K562 (cell line): ENCODE measurements around the gene ALOXE3. TPM values are rescaled to one million over a fixed set of nuclear protein-coding genes. Genes with fewer than 3 reads are reported as not detected.

Experiments used
- CBX1 ChIP-seq: sonication (generic); IDR thresholded peaks from 2 replicates; pipeline ENCODE4 v1.6.1; 2016; ENCODE audit warnings: antibody characterized with exemption, low read depth, mild to moderate bottlenecking
- CXXC5 ChIP-seq: fragments of 250-450 bp; sonication (Bioruptor Pico); IDR thresholded peaks from 2 replicates; pipeline ENCODE4 v1.8.0; 2022; ENCODE audit warnings: inconsistent platforms, mild to moderate bottlenecking, moderate library complexity
- ELK3 ChIP-seq: fragments of 450-650 bp; formaldehyde crosslinking; IDR thresholded peaks from 2 replicates; pipeline ENCODE4 v1.4.0; 2020; ENCODE audit warnings: mild to moderate bottlenecking
- EWSR1 ChIP-seq: fragments of 450-650 bp; IDR thresholded peaks from 2 replicates; pipeline ENCODE4 v1.6.1; 2018; ENCODE audit warnings: borderline replicate concordance, mild to moderate bottlenecking, low read depth, moderate library complexity; ENCODE audit not compliant: partially characterized antibody
- KAT7 ChIP-seq: sonication (generic); formaldehyde crosslinking; IDR thresholded peaks from 2 replicates; pipeline ENCODE4 v1.8.0; 2022; ENCODE audit warnings: missing genetic modification reagents, mild to moderate bottlenecking, borderline replicate concordance
- MCM2 ChIP-seq: fragments of 450-650 bp; IDR thresholded peaks from 2 replicates; pipeline ENCODE4 v1.6.1; 2017; ENCODE audit warnings: low read depth, mild to moderate bottlenecking
- MIER1 ChIP-seq: fragments of 450-650 bp; IDR thresholded peaks from 2 replicates; pipeline ENCODE4 v1.6.1; 2016; ENCODE audit warnings: antibody characterized with exemption, mild to moderate bottlenecking, low read depth
- MNT ChIP-seq, 2 experiments: fragments of 450-650 bp; conservative IDR thresholded peaks; 2 replicates each; pipeline ENCODE4 v1.6.1; 2017; ENCODE audit warnings: mild to moderate bottlenecking in 2 of 2, moderate library complexity in 2 of 2
- NKRF ChIP-seq: fragments of 450-650 bp; IDR thresholded peaks from 2 replicates; pipeline ENCODE4 v1.6.1; 2016; ENCODE audit warnings: borderline replicate concordance
- NR2C1 ChIP-seq, 2 experiments: fragments of 450-650 bp; IDR thresholded peaks; 2 replicates each; pipeline ENCODE4 v1.6.1; 2017; ENCODE audit warnings: mild to moderate bottlenecking in 2 of 2, antibody characterized with exemption in 1 of 2, inconsistent platforms in 1 of 2, missing compliant biosample characterization in 1 of 2, missing genetic modification characterization in 1 of 2
- NR2F6 ChIP-seq: fragments of 450-650 bp; formaldehyde crosslinking; IDR thresholded peaks from 2 replicates; pipeline ENCODE4 v1.4.0; 2020; ENCODE audit warnings: mild to moderate bottlenecking
- RERE ChIP-seq: sonication (generic); formaldehyde crosslinking; IDR thresholded peaks from 2 replicates; pipeline ENCODE4 v1.8.0; 2023; ENCODE audit warnings: missing genetic modification reagents, mild to moderate bottlenecking, borderline replicate concordance
- ZFP1 ChIP-seq: fragments of 450-650 bp; formaldehyde crosslinking; IDR thresholded peaks from 2 replicates; pipeline ENCODE4 v1.4.0; 2020; ENCODE audit warnings: mild to moderate bottlenecking, mixed read lengths
- ZNF584 ChIP-seq: fragments of 200-800 bp; sonication (Bioruptor generic); IDR thresholded peaks from 2 replicates; pipeline ENCODE4 v1.6.1; 2016; ENCODE audit warnings: low read depth, mild to moderate bottlenecking, missing genetic modification characterization, missing compliant biosample characterization
- ZNF644 ChIP-seq: fragments of 200-800 bp; sonication (Bioruptor generic); IDR thresholded peaks from 2 replicates; pipeline ENCODE4 v1.6.1; 2016; ENCODE audit warnings: low read depth, missing genetic modification characterization, missing compliant biosample characterization
- ZNF778 ChIP-seq: fragments of 450-650 bp; formaldehyde crosslinking; IDR thresholded peaks from 2 replicates; pipeline ENCODE4 v1.4.0; 2020; ENCODE audit warnings: mild to moderate bottlenecking, moderate library complexity
- ZZZ3 ChIP-seq: fragments of 450-650 bp; IDR thresholded peaks from 2 replicates; pipeline ENCODE4 v1.6.1; 2016; ENCODE audit warnings: antibody characterized with exemption, mild to moderate bottlenecking, moderate library complexity
- polyA plus RNA-seq, 8 experiments: library from polyadenylated mRNA; depleted of rRNA in 4 of 8; stranded (reverse) in 5 of 8; unstranded in 3 of 8; fragments of >200 nt; fragmentation: Nextera tagmentation in 2 of 8; fragmentation: Illumina TruSeq in 1 of 8; extraction: Ambion mirVana in 2 of 8; extraction: Trizol in 1 of 8; gene quantifications; 2 replicates each; pipeline versions ENCODE4 v1.2.1 to v1.2.3, GENCODE V29; 2011 to 2014; ENCODE audit warnings: inconsistent platforms in 1 of 8, missing spikeins in 1 of 8
- total RNA-seq, 7 experiments: library from RNA; depleted of rRNA in 6 of 7; stranded (reverse); fragments of >200 nt in 6 of 7; fragmentation: Illumina TruSeq in 2 of 7; extraction: Trizol in 2 of 7; gene quantifications; 2 replicates each; pipeline versions ENCODE4 v1.2.1 to v1.2.3, GENCODE V29; 2011 to 2021; ENCODE audit warnings: low replicate concordance in 1 of 7

ALOXE3 gene
- total and polyA plus RNA-seq, 9 of the 15 experiments (the other 6 are each of a cell fraction or from before 2014, with no cell fraction given) = 0.04 TPM; not detected in 8

- peak; percentile 74 for TF ChIP-seq NKRF
- TF ChIP-seq RERE = no peak
- TF ChIP-seq CBX1 = no peak
- no peak for TF ChIP-seq ZNF778 (CRISPR knock-in tag)
- TF ChIP-seq NR2C1 (IDR thresholded peaks at IDR 0.05) = no peak
- no peak for TF ChIP-seq NR2C1 (tag; IDR thresholded peaks at IDR 0.05)
- TF ChIP-seq ZNF644 (tag) = no peak
- 0 out of 2 replicates have a peak, but pooled peaks have one; percentile 50 for TF ChIP-seq MIER1
- TF ChIP-seq ZFP1 (CRISPR knock-in tag) = no peak
- TF ChIP-seq MCM2 = no peak
- no peak for TF ChIP-seq CXXC5 (CRISPR knock-in tag)
- peak; percentile 2 to 33; a peak in 1 of 4 replicates for TF ChIP-seq MNT (conservative IDR thresholded peaks at IDR 0.05)
- TF ChIP-seq EWSR1 = no peak
- no peak for TF ChIP-seq ZZZ3
- TF ChIP-seq ZNF584 (CRISPR knock-in tag) = no peak
- TF ChIP-seq NR2F6 (CRISPR knock-in tag) = no peak
- no peak for TF ChIP-seq ELK3 (CRISPR knock-in tag)
- TF ChIP-seq KAT7 = no peak
Observed at GRCh38 chr17:8125947-8126490, 7.7 kb upstream of the ALOXE3 start (continued).
